ENCODE results near the gene CXXC4.

CXXC4 gene

GRCh38 chr4:104447294-104447693 lies 47.4 kb downstream of the CXXC4 start:
- H3K4me3 ChIP-seq (ENCODE audit: low read depth, low read length), result no peak overlapping the region
- TF ChIP-seq CTCF (IDR thresholded peaks at IDR 0.05; ENCODE audit: borderline replicate concordance, insufficient read depth, low read depth, low read length), result no peak

GRCh38 chr4:104446431-104447278 lies 48.0 kb downstream of the CXXC4 start:
- TF ChIP-seq CTCF (IDR thresholded peaks at IDR 0.05; ENCODE audit: borderline replicate concordance, insufficient read depth, low read depth, low read length), result no peak
- no peak overlapping the region for H3K4me3 ChIP-seq (ENCODE audit: low read depth, low read length)

GRCh38 chr4:104444685-104445084 lies 50.0 kb downstream of the CXXC4 start:
- H3K4me3 ChIP-seq (ENCODE audit: low read depth, low read length), result no peak overlapping the region
- no peak for TF ChIP-seq CTCF (IDR thresholded peaks at IDR 0.05; ENCODE audit: borderline replicate concordance, insufficient read depth, low read depth, low read length)

- no peak for TF ChIP-seq CTCF (IDR thresholded peaks at IDR 0.05; ENCODE audit: borderline replicate concordance, insufficient read depth, low read depth, low read length)
- no peak overlapping the region for H3K4me3 ChIP-seq (ENCODE audit: low read depth, low read length)
These were observed 58.2 kb downstream of the CXXC4 start for GRCh38 chr4:104436542-104436941.

GRCh38 chr4:104429150-104429741 lies 65.4 kb downstream of the CXXC4 start:
- no peak overlapping the region for H3K4me3 ChIP-seq (ENCODE audit: low read depth, low read length)
- no peak for TF ChIP-seq CTCF (IDR thresholded peaks at IDR 0.05; ENCODE audit: borderline replicate concordance, insufficient read depth, low read depth, low read length)

- no peak overlapping the region for H3K4me3 ChIP-seq (ENCODE audit: low read depth, low read length)
These were observed 68.7 kb downstream of the CXXC4 start for GRCh38 chr4:104425948-104426347.

More at GRCh38 chr4:104425948-104426347, 68.7 kb downstream of the CXXC4 start:
- no peak for TF ChIP-seq CTCF (IDR thresholded peaks at IDR 0.05; ENCODE audit: borderline replicate concordance, insufficient read depth, low read depth, low read length)
